GM19025 (cell line): ENCODE measurements around the gene SMIM14.
A peak's percentile ranks its signal among the peaks of the same experiment; 100 is the strongest.
"Not testable (repeated sequence)": the region's sequence is repeated elsewhere in the genome, so short reads cannot be mapped to it uniquely, and the experiment has no call there.

Source experiments
- ATAC-seq: cut with Tn5 transposase; IDR thresholded peaks from one replicate; pipeline ENCODE4 v1.9.1; 2021; ENCODE audit warnings: mild to moderate bottlenecking, low read depth, moderate library complexity; ENCODE audit not compliant: unreplicated experiment

SMIM14 gene

DNA sequence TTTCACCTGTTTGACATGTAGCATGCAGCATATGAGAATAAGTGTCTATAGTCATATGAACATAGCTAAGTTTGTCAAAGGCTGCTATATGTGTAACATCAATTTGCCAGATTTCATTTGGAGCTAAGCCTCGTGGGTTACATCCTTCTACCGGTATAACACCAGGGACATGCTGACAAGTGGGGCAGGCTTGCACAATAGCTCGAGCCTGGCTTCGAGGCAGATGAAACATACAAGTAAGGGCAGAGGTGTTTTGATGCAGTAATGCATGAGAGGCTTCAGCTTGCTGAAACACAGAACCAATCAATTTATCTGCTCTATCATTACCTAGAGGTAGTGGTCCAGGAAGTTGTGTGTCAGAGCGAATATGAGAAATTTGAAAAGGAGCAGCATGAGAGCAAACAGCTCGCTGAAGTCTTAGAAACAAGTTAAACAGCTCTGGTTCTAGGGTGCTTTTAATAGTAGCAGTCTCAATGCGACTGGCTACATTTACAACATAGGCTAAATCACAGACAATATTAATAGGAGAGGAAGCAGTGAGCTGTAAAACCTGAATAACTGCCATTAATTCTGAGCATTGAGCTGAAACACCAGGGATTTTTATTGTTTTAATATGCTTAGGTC, 96.6 kb downstream of the SMIM14 start:
- no peak for ATAC-seq

DNA sequence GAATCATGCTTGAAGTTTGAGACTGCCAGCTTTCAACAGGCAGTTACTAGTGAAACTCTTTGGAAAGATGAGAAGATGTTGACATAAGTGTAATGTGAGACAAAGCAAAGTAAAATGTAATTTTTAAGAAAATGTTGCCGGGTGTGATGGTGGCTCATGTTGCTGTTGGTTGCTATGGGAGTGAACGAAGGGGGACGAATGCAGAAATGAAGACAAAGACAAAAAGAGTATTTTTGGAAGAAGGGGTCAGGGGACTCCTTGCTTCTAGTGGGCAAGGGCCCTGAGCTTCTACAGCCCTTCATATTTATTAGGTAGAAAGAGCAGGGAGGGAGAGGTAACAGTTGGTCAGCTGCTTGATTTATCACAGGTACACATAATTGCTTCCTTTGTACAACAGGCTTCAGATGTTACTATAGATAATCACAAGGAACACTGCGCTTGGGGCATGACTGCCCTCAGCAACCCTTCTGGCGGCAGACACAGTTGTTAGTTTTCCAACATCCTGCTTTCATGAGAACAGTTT, 99.5 kb downstream of the SMIM14 start:
- ATAC-seq: no peak

GRCh38 chr4:39533541-39533940, 105.1 kb downstream of the SMIM14 start:
- no peak for ATAC-seq

- not testable (repeated sequence) for ATAC-seq
These were observed 106.4 kb downstream of the SMIM14 start for GRCh38 chr4:39532237-39532636.

DNA sequence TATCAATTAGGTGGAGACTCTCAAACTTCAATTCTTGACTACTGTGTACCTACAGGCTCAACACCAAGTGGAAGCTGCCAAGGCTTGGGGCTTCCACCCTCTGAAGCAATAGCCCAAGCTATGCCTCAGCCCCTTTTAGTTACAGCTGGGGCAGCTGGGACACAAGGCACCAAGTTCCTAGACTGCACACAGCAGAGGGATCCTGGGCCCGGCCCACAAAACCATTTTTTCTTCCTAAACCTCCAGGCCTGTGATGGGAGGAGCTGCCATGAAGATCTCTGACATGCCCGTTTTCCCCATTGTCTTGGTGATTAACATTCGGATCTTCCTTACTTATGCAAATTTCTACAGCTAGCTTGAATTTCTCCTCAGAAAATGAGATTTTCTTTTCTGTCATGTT, 108.0 kb downstream of the SMIM14 start:
- no peak for ATAC-seq

DNA sequence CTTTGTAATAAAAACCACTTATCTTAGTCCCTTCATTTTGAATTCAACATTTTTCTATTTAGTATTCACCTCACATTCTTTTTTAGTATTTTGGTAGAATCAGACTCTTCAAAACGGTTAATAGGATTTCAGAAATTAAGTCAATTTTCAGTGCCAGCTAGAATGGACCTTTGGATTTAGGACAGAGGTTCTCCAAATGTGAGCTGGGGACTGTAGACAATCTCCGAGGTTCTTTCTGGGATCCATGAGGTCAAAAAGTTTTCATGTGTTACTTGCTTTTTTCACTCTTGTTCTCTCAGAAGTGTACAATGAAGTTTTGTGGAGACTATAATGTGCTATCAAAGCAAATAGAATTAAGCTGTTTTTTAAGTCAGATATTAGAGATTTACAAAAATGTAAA, 109.1 kb downstream of the SMIM14 start:
- no peak for ATAC-seq

DNA sequence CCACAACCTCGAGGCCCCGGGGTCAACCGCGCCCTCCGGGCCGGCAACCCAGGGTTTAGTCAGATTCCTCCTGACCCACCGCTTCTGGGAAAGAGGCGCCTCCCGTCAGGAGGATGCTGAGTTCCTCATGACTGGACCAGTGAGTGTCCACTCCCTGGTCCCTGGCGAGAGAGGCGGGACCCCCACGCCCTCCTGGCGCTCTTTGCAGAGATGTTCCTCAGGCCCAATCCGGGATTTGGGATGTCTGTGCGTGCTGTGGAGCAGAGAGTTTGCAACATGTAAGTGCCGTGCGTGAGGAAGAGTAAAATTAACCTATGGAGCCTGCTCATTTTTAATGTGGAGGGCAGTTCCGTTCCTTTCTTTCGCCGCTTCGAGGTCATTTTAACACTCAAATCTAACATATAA, 110.6 kb downstream of the SMIM14 start:
- no peak for ATAC-seq

DNA sequence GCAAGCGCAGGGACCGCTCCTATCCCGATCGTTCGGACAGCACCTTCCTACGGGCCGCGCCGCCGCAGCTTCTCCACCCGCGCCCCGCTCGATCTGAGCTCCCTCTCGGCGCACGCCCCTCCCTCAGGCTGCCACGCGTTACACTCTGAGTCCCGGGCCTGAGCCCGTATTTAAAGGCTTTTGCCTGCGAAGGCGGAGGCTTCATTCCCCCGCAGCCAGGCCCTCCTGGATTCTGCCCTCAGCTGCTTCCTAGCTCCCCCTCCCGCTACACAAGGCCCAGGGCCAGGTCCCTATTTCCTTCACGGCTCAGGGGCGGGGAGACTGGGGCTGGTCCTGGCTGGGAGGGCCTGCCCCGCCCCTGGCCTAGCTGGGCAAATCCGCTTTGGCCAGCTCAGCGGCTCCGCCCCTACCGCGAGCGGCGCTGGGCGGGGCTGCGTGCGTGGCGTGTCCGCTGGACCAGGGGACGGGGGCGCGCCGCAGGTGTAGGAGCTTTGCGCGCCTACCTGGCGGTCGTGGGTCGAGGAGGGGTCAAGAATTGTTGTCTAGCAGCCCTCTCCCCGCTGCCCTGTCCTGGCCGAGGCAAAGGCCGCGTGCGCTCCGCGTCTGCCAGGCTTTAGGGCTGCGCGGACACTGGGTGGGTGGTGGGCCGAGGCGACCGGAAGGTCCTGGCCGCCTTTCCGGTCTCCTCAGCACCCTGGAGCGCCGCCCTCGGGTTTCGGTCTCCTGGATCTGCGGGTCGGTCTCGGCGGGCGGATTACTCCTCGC, 111.2 kb downstream of the SMIM14 start, which contains the start of gene UGDH:
TSS of gene UGDH (minus strand) at position 144 of the 765 bp plus-strand sequence. CDS start 5,927 bp downstream, outside the sequence.
- ATAC-seq: peak; percentile 97

- peak; percentile 10 for ATAC-seq
These were observed 111.8 kb downstream of the SMIM14 start for GRCh38 chr4:39526765-39527295.

DNA sequence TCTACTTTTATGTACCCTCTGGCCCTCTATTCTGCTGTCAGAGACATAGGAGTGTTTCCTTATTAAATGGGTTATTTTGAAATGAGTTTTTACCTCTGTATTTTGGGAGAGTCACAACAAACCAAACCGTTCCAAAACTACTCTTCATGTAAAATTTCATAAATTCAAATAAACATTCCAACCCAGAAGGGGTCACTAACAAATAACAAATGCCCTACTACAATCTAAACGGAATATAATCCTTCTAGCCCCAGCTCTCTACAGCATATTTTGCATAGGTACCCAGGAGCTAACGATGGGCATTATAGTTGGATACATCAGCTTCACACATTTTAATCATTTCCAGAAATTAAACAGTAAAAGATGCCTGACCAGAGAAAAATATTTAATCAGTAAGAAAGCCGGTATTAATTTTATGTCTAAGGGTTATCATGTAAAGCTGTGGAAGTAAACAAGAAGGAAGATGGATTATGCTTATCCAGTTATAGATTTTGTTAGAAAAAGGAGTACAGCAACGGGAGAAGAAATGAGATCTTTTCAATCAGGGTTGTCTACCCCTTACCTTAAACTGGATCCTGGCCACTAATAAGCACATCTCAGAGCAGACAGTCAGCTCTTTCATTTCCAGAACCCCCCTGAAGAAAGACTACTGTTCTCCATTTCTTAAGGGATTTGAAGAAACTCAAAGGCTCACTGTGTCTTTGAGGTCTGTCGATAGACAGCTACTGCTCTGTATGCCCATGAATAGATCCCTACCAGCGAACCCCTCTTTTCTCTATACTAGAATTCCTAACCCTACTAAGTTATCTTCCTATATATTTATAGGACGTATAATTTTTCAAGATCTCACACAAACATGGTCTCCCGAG, 112.6 kb downstream of the SMIM14 start:
- no peak for ATAC-seq

GRCh38 chr4:39524161-39524957, 114.3 kb downstream of the SMIM14 start:
- ATAC-seq: no peak

DNA sequence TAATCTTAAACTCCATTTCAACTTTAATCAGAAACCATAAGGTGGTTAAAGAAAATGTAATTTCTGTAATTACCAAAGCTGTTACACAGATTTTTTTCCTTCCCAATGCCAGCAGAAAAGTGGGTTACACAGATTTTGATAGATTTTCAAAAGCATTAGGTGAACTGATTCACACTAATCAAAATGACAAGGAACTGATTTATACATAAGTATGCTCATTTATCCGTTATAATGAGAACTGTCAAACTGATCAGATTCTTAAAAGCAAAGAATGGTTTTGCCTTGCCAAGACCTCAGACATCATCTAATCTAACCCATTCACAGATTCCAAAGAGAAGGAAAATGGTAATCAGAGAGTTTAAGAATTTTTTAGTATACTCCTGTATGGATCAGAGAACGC, 116.6 kb downstream of the SMIM14 start:
- ATAC-seq: no peak

DNA sequence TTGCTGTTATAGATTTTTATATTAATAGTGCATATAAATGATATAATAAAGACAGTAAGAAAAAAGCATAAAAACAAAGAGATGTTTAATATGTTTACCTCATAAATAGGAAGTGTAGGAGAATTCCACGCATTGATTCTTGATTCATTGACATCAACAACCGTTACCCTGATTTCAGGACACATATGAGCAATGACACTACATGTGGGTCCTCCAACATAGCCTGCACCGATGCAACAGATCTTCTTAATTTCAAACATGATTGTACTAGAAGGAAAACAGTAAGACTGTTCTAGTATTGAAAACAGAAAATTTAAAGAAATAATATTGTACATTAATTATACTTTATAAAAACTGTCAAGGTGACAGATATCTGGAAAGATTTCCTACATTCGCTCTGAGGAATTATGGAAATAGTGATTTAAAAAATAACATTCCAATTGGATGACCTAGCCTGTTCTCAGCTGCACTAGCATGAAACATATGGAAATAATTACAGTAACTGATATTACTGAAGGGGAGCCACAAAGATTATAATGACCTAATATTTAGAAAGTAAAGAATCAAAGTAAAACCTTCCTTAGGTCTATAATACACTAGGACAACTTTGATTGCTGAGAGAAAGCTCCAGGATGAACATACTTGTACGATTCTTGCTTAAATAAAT, 117.3 kb downstream of the SMIM14 start:
- no peak for ATAC-seq

- ATAC-seq: no peak
These were observed 120.2 kb downstream of the SMIM14 start for GRCh38 chr4:39518484-39518883.

- ATAC-seq: no peak
These were observed 122.2 kb downstream of the SMIM14 start for GRCh38 chr4:39516407-39516966.

DNA sequence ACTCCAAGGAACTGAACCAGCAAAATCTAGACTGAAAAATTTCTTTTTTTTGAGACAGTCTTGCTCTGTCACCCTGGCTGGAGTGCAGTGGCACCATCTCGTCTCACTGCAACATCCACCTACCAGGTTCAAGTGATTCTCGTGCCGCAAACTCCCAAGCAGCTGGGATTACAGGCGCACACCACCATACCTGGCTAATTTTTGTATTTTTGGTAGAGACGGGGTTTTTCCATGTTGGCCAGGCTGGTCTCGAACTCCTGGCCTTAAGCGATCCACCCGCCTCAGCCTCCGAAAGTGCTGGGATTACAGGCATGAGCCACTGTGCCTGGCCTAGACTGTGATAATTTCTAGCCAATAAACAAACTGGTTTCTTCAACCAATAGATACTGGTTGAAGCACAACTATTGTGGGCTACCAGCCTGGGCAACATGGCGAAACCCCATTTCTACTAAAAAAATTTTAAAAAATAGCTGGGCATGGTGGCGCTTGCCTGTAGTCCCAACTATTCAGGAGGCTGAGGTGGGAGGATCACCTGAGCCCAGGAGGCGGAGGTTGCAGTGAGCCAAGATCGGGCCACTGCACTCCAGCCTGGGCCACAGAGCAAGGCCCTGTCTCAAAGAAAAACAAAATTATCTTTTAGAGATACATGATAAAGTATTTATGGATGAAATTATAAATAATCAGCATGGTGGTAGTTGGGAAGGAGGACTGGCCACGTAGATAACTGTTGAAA, 122.8 kb downstream of the SMIM14 start:
- not testable (repeated sequence) for ATAC-seq

DNA sequence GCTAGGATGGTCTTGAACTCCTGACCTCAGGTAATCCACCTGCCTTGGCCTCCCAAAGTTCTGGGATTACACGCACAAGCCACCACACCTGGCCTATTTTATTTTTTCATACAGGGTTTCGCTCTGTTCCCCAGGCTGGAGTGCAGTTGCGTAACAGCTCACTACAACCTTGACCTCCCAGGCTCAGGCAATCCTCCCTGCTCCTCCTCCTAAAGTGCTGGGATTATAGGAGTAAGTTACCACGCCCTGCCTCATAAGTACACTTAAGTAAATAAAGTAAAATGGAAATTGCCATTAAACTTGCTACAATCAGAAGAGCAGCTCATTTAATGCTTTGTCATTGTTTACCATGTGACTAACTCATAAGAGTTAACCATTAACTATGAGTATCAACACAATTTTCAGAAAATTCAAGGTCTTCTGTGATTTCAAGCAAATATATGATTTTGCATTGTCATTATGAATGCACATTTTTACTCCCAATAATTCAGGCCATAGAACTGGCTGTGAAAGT, 123.7 kb downstream of the SMIM14 start:
- ATAC-seq: no peak

DNA sequence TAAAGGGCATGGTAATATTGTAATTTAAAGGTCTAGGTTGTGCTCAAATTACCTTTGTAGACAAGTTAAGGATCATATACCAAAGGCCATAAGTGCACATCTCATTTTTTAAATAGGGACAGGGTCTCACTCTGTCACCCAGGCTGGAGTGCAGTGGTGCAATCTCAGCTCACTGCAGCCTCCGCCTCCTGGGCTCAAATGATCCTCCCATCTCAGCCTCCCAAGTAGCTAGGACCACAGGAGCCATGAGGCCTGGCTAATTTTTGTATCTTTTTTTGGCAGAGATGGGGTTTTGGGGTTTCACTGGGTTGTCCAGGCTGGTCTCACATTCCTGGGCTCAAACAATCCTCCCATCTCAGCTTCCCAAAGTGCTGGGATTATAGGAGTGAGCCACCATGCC, 124.4 kb downstream of the SMIM14 start:
- ATAC-seq: not testable (repeated sequence)
